CD8-positive, alpha-beta memory T cell (primary cell): ENCODE data around the gene TNFSF12. TPM values are rescaled to one million over a fixed set of nuclear protein-coding genes. Genes with fewer than 3 reads are reported as not detected.
A peak's percentile ranks its signal among the peaks of the same experiment; 100 is the strongest.

Source experiments
- CTCF ChIA-PET: fragments of 350-600 bp; sonication (Branson Sonifier 250); formaldehyde crosslinking; loops from one replicate; lab custom pipeline; 2021; ENCODE audit warnings: antibody characterized with exemption; lab: Charles Lee
- POLR2A ChIA-PET: fragments of 350-600 bp; sonication (Branson Sonifier 250); formaldehyde crosslinking; loops from one replicate; lab custom pipeline; 2021; ENCODE audit warnings: antibody characterized with exemption; lab: Charles Lee
- DNase-seq, 5 donors: peaks; one replicate each; pipeline versions ENCODE4 v3.0.0 to v3.0.0-alpha.2; 2020 to 2022; ENCODE audit warnings: mixed read lengths in 1 of 5
- H3K27ac ChIP-seq: one replicate; pipeline ENCODE4 v1.7.0; 2013; ENCODE audit warnings: low read depth, mild to moderate bottlenecking, low read length, moderate library complexity
- H3K27me3 ChIP-seq: 2 replicates; pipeline ENCODE4 v1.7.0; 2013; ENCODE audit warnings: low read length, mild to moderate bottlenecking; ENCODE audit not compliant: insufficient read depth, poor library complexity, severe bottlenecking
- H3K36me3 ChIP-seq: 2 replicates; pipeline ENCODE4 v1.7.0; 2013; ENCODE audit warnings: mild to moderate bottlenecking, low read length, moderate library complexity; ENCODE audit not compliant: insufficient read depth
- H3K4me1 ChIP-seq: 2 replicates; pipeline ENCODE4 v1.7.0; 2013; ENCODE audit warnings: mild to moderate bottlenecking, low read length, moderate library complexity; ENCODE audit not compliant: insufficient read depth
- H3K4me3 ChIP-seq: 2 replicates; pipeline ENCODE4 v1.7.0; 2013; ENCODE audit warnings: mild to moderate bottlenecking, low read length
- H3K9me3 ChIP-seq: 2 replicates; pipeline ENCODE4 v1.7.0; 2013; ENCODE audit warnings: mild to moderate bottlenecking, low read length
- H3K27ac Mint-ChIP-seq, 8 donors: one replicate each; pipeline ENCODE4 v1.8.0; 2020 to 2021; ENCODE audit warnings: mixed read lengths in 8 of 8, mild to moderate bottlenecking in 6 of 8, inconsistent platforms in 3 of 8, moderate library complexity in 3 of 8
- H3K27me3 Mint-ChIP-seq, 2 donors: one replicate each; pipeline ENCODE4 v1.8.0; 2020 to 2021; ENCODE audit warnings: mixed read lengths in 2 of 2, mild to moderate bottlenecking in 1 of 2, moderate library complexity in 1 of 2
- H3K36me3 Mint-ChIP-seq, 3 donors: one replicate each; pipeline ENCODE4 v1.8.0; 2020 to 2021; ENCODE audit warnings: mixed read lengths in 3 of 3, inconsistent platforms in 1 of 3, mild to moderate bottlenecking in 1 of 3
- H3K4me1 Mint-ChIP-seq, 3 donors: one replicate each; pipeline ENCODE4 v1.8.0; 2020 to 2021; ENCODE audit warnings: mixed read lengths in 3 of 3, inconsistent platforms in 1 of 3, mild to moderate bottlenecking in 1 of 3
- H3K4me3 Mint-ChIP-seq, 7 donors: one replicate each; pipeline ENCODE4 v1.8.0; 2020 to 2021; ENCODE audit warnings: mixed read lengths in 7 of 7, mild to moderate bottlenecking in 6 of 7, moderate library complexity in 4 of 7, inconsistent platforms in 2 of 7
- H3K9me3 Mint-ChIP-seq, 5 donors: one replicate each; pipeline ENCODE4 v1.8.0; 2020 to 2022; ENCODE audit warnings: mixed read lengths in 5 of 5, mild to moderate bottlenecking in 3 of 5, moderate library complexity in 2 of 5, inconsistent platforms in 1 of 5
- polyA plus RNA-seq: library from polyadenylated mRNA; unstranded; fragments of 300-500 nt; fragmentation: Illumina TruSeq; gene quantifications from one replicate; pipeline ENCODE4 v1.2.3, GENCODE V29; 2021
- total RNA-seq, 2 experiments: library from RNA; stranded (reverse); gene quantifications; one replicate each; pipeline ENCODE4 v1.2.3, GENCODE V29; 2021

The TNFSF12 gene
- total and polyA plus RNA-seq, 3 experiments from 2014 or later: 18.6 to 60.8 (median 22.5) TPM

DNA sequence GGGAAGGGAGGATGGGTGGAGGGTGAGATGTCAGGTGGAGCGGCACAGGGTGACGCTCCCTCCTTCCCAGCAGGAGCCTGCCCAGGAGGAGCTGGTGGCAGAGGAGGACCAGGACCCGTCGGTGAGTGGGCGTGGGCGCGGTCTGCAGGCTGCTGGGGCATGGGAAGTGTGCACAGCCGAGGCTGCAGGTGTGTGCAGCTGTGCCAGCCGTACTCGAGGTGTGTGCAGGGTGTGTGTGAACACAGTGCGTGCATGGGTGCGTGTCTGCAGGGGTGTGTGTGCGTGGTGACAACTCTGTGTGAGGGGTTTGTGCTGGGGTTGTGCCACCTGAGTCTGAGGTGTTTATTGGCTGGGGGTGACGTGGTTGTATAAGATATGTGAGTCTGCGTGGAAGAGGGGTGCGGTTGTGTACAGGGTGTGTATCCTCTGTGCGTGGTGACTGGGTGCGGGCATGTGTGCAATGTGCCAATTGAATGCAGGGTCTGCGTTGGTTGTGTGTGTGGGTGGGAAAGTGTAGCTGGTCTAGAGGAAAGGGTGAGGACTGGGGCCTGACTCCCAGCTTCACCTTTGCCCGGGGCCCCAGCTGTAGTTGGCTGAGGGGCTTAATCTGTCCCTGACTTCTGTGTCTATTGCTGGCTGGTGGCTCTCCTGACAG lies 670 bp downstream of the TNFSF12 start:
- peak overlapping the region; percentile 77 to 90 (median 88) for H3K4me3 Mint-ChIP-seq
- H3K36me3 Mint-ChIP-seq: peaks cover 0 to 18% (median 2%) of the 10 kb centered on the region in 3 donors
- Histone ChIP-seq H3K27ac (peak overlapping the region; percentile 38), H3K9me3 (no peaks in the 10 kb centered on the region), H3K4me3 (peak overlapping the region; percentile 90), H3K36me3 (no peaks in the 10 kb centered on the region), H3K4me1 (peaks cover 48% of the 10 kb centered on the region), H3K27me3 (no peaks in the 10 kb centered on the region)
- H3K27ac Mint-ChIP-seq: peak overlapping the region; percentile 76 to 97 (median 89)
- POLR2A ChIA-PET: interaction anchor here (1.4 kb wide), 2 partner anchors 11 to 138 kb away, joined by 3 to 4 read pairs; partner anchors contain the start of gene TP53
- H3K9me3 Mint-ChIP-seq: no peaks in the 10 kb centered on the region
- DNase-seq: peak; percentile 12 to 59 (median 27)
- peaks cover 0 to 2% of the 10 kb centered on the region in 2 donors for H3K27me3 Mint-ChIP-seq
- CTCF ChIA-PET: interaction anchor here (7.6 kb wide), 1 partner anchor 11 kb away, joined by 42 read pairs; the partner anchor contains the start of gene SENP3
- peaks cover 41 to 55% (median 50%) of the 10 kb centered on the region in 3 donors for H3K4me1 Mint-ChIP-seq

DNA sequence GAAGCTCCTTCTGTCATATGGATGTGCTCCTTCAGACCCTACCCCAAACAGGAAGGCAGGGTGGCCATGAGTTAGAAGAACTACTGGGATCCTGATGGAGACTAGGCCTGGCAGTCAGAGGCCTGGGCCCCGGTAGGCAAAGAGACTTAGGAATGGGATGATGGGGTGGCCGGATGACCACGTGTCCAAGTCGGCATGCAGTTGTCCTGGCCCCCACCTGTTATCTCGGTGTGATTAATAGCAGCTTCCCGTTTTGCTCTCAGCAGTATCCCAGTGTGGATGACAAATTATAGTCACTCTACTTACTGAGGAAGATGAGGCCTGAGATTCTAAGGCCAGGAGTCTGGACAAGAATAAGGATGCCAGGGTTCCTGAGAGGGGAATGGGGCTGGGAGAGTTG lies 1.5 kb downstream of the TNFSF12 start:
- H3K4me3 Mint-ChIP-seq: peak overlapping the region; percentile 77 to 90 (median 88)
- no peak for DNase-seq
- Histone ChIP-seq H3K27ac (peak overlapping the region; percentile 38), H3K27me3 (no peaks in the 10 kb centered on the region), H3K36me3 (no peaks in the 10 kb centered on the region), H3K4me3 (no peak overlapping the region), H3K9me3 (no peaks in the 10 kb centered on the region), H3K4me1 (peaks cover 51% of the 10 kb centered on the region)
- peaks cover 0 to 2% of the 10 kb centered on the region in 2 donors for H3K27me3 Mint-ChIP-seq
- ChIA-PET CTCF (interaction anchor here (7.6 kb wide), 1 partner anchor 10 kb away, joined by 42 read pairs; the partner anchor contains the start of gene SENP3), POLR2A (interaction anchor here (1.4 kb wide), 1 partner anchor 10 kb away, joined by 4 read pairs; no protein-coding TSS in a partner anchor)
- H3K27ac Mint-ChIP-seq: peak overlapping the region in 6 of 8 donors; percentile 60 to 97 (median 84)
- H3K36me3 Mint-ChIP-seq: peaks cover 0 to 19% (median 4%) of the 10 kb centered on the region in 3 donors
- H3K9me3 Mint-ChIP-seq: no peaks in the 10 kb centered on the region
- H3K4me1 Mint-ChIP-seq: peaks cover 43 to 59% (median 52%) of the 10 kb centered on the region in 3 donors

DNA sequence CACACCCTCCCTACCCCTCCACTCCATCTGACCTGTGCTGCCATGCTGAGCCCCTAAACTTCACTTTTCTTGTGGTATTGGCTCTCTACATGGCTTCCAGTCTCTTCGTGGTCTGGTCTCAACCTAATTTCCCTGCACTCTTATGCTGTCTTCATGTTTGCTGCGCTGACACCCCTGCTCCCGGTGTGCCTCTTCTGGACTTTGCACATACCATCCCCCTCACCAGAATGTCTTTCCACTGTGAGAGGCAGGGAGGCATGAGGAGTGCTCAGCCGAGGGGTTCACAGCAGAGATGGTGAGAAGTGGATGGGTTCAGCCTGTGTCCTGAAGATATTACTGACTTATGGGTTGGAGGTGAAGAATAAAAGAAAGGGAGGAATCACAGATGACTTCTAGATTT lies 2.5 kb downstream of the TNFSF12 start:
- Mint-ChIP-seq H3K4me1 (peaks cover 47 to 63% (median 57%) of the 10 kb centered on the region in 3 donors), H3K27me3 (peaks cover 0 to 2% of the 10 kb centered on the region in 2 donors), H3K4me3 (peak overlapping the region in 4 of 7 donors; percentile 33 to 77 (median 48)), H3K9me3 (no peaks in the 10 kb centered on the region), H3K36me3 (peaks cover 0 to 23% (median 4%) of the 10 kb centered on the region in 3 donors), H3K27ac (peak overlapping the region; percentile 53 to 96 (median 73))
- Histone ChIP-seq H3K4me3 (no peak overlapping the region), H3K27ac (no peak overlapping the region), H3K27me3 (no peaks in the 10 kb centered on the region), H3K36me3 (no peaks in the 10 kb centered on the region), H3K4me1 (peaks cover 54% of the 10 kb centered on the region), H3K9me3 (no peaks in the 10 kb centered on the region)
- no peak for DNase-seq
- CTCF ChIA-PET: interaction anchor here (1.8 to 7.6 kb wide), 2 partner anchors 9 to 37 kb away, joined by 4 to 42 read pairs; partner anchors contain the start of gene SENP3
- POLR2A ChIA-PET: interaction anchor here (0.6 kb wide), 1 partner anchor 46 kb away, joined by 3 read pairs; no protein-coding TSS in a partner anchor

DNA sequence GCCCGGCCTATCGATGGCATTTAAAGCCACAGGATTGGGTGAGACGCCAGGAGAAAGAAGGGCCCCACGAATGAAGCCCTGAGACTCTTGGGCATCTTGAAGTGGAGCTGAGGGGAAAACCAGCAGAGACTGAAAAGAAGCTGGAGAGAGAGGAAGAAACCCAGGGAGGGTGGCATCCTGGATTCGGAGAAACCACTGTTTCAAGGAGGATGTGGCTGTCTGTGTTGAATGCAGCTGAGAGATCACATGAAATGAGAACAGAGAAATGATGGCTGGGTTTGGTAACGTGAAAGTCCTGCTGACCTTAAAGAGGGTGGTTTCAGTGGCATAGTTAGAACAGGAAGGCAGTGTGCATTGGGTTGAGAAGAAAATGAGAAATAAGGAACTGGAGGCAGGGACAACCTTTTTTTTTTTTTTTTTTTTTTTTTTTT lies 3.8 kb downstream of the TNFSF12 start:
- Histone ChIP-seq H3K4me3 (no peak overlapping the region), H3K36me3 (no peaks in the 10 kb centered on the region), H3K27ac (no peak overlapping the region), H3K27me3 (no peaks in the 10 kb centered on the region), H3K9me3 (no peaks in the 10 kb centered on the region), H3K4me1 (peaks cover 52% of the 10 kb centered on the region)
- ChIA-PET CTCF (interaction anchor here (0.6 to 7.6 kb wide), 3 partner anchors 8 to 96 kb away, joined by 3 to 42 read pairs (median 4); partner anchors contain the start of gene SENP3), POLR2A (interaction anchor here (0.5 to 0.7 kb wide), 6 partner anchors 21 to 208 kb away, joined by 3 to 10 read pairs (median 4); partner anchors contain the start of gene SAT2)
- H3K27me3 Mint-ChIP-seq: no peaks in the 10 kb centered on the region
- peak overlapping the region; percentile 77 to 96 (median 90) for H3K27ac Mint-ChIP-seq
- H3K4me1 Mint-ChIP-seq: peaks cover 49 to 63% (median 60%) of the 10 kb centered on the region in 3 donors
- H3K36me3 Mint-ChIP-seq: peaks cover 0 to 26% (median 4%) of the 10 kb centered on the region in 3 donors
- H3K9me3 Mint-ChIP-seq: no peaks in the 10 kb centered on the region
- peak overlapping the region; percentile 21 to 81 (median 62) for H3K4me3 Mint-ChIP-seq
- peak in 2 of 5 donors; percentile 53 to 75 for DNase-seq

DNA sequence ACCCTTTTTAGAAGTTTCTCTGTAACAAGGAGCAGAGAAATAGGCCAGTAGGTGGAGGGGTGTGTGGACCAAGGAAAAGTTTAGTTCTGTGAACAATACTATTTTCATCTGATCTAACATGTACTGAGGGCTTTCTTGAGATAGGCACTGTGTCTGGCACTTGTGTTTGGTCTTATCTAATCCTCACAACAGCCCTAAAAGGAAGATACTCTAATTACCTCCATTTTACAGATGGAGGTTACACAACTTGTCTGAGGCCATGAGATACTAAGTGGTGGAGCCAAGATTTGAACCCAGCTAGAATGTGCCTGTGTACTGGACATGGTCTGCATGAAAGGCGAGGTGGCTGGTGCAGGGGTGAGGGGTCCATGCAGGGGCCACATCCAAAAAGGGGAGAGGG lies 4.5 kb downstream of the TNFSF12 start:
- no peak overlapping the region for H3K27ac ChIP-seq
- Mint-ChIP-seq H3K4me1 (peaks cover 44 to 59% (median 56%) of the 10 kb centered on the region in 3 donors), H3K27me3 (no peaks in the 10 kb centered on the region), H3K27ac (peak overlapping the region; percentile 51 to 92 (median 88)), H3K36me3 (peaks cover 0 to 26% (median 4%) of the 10 kb centered on the region in 3 donors), H3K4me3 (peak overlapping the region in 4 of 7 donors; percentile 7 to 81 (median 40)), H3K9me3 (no peaks in the 10 kb centered on the region)
- no peaks in the 10 kb centered on the region for H3K36me3 ChIP-seq
- CTCF ChIA-PET: interaction anchor here (0.6 to 1.8 kb wide), 2 partner anchors 39 to 96 kb away, joined by 3 read pairs; no protein-coding TSS in a partner anchor
- H3K4me3 ChIP-seq: peak overlapping the region; percentile 27
- H3K9me3 ChIP-seq: no peaks in the 10 kb centered on the region
- peak in 1 of 5 donors; percentile 6 for DNase-seq
- POLR2A ChIA-PET: interaction anchor here (0.6 kb wide), 2 partner anchors 74 to 209 kb away, joined by 10 read pairs; partner anchors contain the start of gene SAT2
- H3K4me1 ChIP-seq: peaks cover 51% of the 10 kb centered on the region
- no peaks in the 10 kb centered on the region for H3K27me3 ChIP-seq

DNA sequence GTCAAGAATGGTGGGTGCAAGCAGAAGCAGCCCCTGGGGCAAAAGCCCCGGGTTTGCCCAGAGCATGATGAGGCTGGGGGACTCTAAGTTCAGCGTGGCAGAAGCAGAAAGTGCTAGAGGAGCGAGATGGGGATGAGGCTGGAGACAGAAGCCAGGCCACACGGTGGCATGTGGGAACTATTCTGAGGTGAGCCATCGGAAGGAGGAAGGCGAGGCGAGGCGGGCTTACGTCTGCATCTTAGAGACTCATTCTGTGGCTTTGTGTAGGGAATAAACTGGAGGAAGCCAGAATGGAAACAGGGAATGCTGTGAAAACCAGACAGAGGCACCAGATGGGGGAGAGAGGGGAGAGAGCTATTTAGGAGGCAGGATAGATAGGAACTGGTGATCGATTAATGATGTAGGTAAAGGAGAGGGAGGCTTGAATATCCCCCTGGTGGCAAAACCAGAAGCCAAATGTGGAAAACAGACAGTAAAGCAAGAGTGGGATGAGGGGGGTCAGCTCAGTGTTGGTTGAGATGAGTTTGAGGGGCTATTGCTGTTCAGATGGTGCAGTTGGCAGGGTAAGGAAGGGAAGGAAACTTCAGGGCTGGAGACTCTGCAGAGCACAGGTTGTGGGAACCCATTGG lies 6.6 kb downstream of the TNFSF12 start:
- no peak for DNase-seq
- Mint-ChIP-seq H3K27me3 (no peaks in the 10 kb centered on the region), H3K27ac (peak overlapping the region in 7 of 8 donors; percentile 49 to 96 (median 82)), H3K9me3 (no peaks in the 10 kb centered on the region), H3K4me3 (peak overlapping the region in 1 of 7 donors; percentile 34), H3K36me3 (peaks cover 0 to 26% (median 4%) of the 10 kb centered on the region in 3 donors), H3K4me1 (peaks cover 40 to 47% (median 46%) of the 10 kb centered on the region in 3 donors)
- Histone ChIP-seq H3K27me3 (no peaks in the 10 kb centered on the region), H3K4me1 (peaks cover 56% of the 10 kb centered on the region), H3K36me3 (no peaks in the 10 kb centered on the region), H3K27ac (no peak overlapping the region), H3K4me3 (no peak overlapping the region), H3K9me3 (no peaks in the 10 kb centered on the region)
- ChIA-PET POLR2A (no interaction called here), CTCF (interaction anchor here (1.3 to 2.3 kb wide), 3 partner anchors 32 to 119 kb away, joined by 3 to 10 read pairs (median 4); no protein-coding TSS in a partner anchor)

DNA sequence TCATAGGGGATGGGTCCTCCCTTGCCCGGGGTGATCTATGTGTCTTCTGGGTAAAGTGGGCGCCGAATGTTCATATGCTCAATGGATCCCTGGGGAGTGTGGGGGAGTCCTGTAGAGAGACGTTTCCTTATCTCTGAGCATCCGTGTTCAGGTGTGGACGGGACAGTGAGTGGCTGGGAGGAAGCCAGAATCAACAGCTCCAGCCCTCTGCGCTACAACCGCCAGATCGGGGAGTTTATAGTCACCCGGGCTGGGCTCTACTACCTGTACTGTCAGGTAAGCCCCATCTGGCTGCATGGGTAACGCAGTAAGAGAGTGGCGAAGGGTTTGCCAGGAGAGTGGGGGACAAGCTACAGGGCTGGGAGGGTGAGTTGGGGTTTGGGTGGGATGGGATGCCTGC lies 7.8 kb downstream of the TNFSF12 start:
- Mint-ChIP-seq H3K27me3 (peaks cover 0 to 2% of the 10 kb centered on the region in 2 donors), H3K27ac (peak overlapping the region in 5 of 8 donors; percentile 33 to 86 (median 48)), H3K4me3 (peak overlapping the region in 1 of 7 donors; percentile 4), H3K9me3 (peaks cover 0 to 2% (median 0%) of the 10 kb centered on the region in 5 donors), H3K4me1 (peaks cover 41 to 47% (median 47%) of the 10 kb centered on the region in 3 donors), H3K36me3 (peaks cover 0 to 28% (median 2%) of the 10 kb centered on the region in 3 donors)
- no peak for DNase-seq
- H3K9me3 ChIP-seq: no peaks in the 10 kb centered on the region
- H3K36me3 ChIP-seq: no peaks in the 10 kb centered on the region
- peaks cover 56% of the 10 kb centered on the region for H3K4me1 ChIP-seq
- no peak overlapping the region for H3K4me3 ChIP-seq
- POLR2A ChIA-PET: no interaction called here
- CTCF ChIA-PET: interaction anchor here (1.3 to 2.3 kb wide), 3 partner anchors 33 to 120 kb away, joined by 3 to 10 read pairs (median 6); no protein-coding TSS in a partner anchor
- no peaks in the 10 kb centered on the region for H3K27me3 ChIP-seq
- no peak overlapping the region for H3K27ac ChIP-seq
